VCaP (cell line): ENCODE measurements around the gene PCSK4.

Source experiments
- H3K27ac ChIP-seq: fragments of 450-650 bp; 2 replicates; pipeline ENCODE4 v1.5.1; 2017
- CTCF ChIP-seq: fragments of 450-650 bp; conservative IDR thresholded peaks from 2 replicates; pipeline ENCODE4 v1.5.1; 2017; ENCODE audit warnings: mild to moderate bottlenecking, moderate library complexity

Gene PCSK4

DNA sequence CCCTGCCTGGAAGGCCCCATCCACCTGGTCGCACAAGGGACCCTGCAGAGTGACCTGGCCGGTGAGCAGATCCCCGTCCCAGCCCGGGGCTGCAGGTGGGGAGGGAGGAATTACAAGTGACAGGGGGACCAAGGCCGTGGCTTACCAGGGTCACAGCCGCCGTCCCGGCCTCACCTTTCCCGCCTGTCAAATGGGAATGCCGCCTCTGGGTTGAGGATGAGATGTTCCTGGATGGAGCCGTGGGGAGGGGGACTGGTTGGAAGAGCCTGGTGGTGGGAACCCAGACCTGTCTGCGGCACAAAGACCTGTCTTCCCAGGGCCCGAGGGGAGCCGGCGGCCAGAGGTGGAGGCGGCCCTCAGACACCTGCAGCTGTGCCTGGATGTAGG, 39.3 kb upstream of the PCSK4 start:
- no peak for TF ChIP-seq CTCF
- no peak overlapping the region for H3K27ac ChIP-seq

DNA sequence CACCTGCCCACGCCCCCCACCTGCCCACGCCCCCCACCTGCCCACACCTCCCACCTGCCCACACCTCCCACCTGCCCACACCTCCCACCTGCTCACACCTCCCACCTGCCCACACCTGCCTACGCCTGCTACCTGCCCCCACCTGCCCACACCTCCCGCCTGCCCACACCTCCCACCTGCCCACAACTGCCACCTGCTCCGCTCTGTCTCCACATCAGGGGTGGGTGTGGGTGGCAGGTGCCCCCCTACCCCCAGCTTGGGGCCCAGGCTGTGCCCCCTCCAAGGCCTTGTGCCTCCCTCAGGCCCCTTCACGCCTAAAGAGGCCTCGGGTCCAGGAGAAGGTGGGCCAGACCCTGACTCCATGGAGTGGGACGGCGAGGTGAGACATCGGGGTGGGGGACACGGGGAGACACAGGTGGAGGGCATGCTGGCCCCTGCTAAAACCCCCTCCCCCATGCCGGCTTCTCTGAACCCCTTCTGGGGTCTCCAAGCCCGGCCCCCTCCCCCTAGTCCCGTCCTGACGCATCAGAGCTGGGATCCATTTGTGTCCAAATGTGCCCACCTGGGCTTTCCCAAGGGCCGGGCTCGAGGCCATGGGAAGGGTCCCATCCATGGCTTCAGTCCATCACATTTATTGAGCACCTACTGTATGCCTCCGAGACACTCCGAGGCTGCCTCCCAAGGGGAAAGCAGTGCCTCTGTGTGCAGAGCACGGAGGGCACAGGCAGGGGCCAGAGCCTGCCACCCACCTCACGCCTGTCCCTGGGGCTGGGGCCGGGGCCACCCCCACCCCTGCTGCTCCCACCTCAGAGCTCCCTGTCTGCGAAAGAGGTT, 38.7 kb upstream of the PCSK4 start:
- H3K27ac ChIP-seq = no peak overlapping the region
- no peak for TF ChIP-seq CTCF

GRCh38 chr19:1527650-1528309, 37.6 kb upstream of the PCSK4 start:
- TF ChIP-seq CTCF = no peak
- no peak overlapping the region for H3K27ac ChIP-seq

- TF ChIP-seq CTCF = no peak
- no peak overlapping the region for H3K27ac ChIP-seq
Observed at GRCh38 chr19:1526979-1527649, 37.0 kb upstream of the PCSK4 start.

- H3K27ac ChIP-seq = no peak overlapping the region
- no peak for TF ChIP-seq CTCF
Observed at GRCh38 chr19:1526066-1526778, 36.1 kb upstream of the PCSK4 start.

DNA sequence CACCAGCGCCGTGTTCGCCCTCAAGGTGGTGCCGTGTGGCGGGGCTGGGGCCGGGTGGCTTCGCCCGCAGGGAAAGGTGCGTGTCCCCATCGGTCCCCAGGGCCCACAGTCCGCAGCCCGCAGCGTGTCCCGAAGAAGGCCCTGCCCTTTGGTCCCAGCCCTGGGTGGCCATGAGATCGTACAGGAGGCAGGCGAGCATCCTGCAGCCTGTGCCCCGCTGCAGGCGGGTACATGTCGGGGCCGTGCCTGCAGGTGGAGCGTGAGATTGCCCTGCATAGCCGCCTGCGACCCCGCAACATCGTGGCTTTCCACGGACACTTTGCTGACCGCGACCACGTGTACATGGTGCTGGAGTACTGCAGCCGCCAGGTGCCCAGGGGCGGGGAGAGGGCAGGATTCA, 35.2 kb upstream of the PCSK4 start:
- H3K27ac ChIP-seq = no peak overlapping the region
- TF ChIP-seq CTCF = no peak

GRCh38 chr19:1524972-1525325, 34.8 kb upstream of the PCSK4 start:
- H3K27ac ChIP-seq = no peak overlapping the region
- TF ChIP-seq CTCF = no peak
